ENCODE data around the gene CCDC149. TPM values are rescaled to one million over a fixed set of nuclear protein-coding genes. Genes with fewer than 3 reads are reported as not detected.

CCDC149 gene
- total RNA-seq, 4 donors from 2014 or later, result 11.5 to 22.4 (median 14.4) TPM

DNA sequence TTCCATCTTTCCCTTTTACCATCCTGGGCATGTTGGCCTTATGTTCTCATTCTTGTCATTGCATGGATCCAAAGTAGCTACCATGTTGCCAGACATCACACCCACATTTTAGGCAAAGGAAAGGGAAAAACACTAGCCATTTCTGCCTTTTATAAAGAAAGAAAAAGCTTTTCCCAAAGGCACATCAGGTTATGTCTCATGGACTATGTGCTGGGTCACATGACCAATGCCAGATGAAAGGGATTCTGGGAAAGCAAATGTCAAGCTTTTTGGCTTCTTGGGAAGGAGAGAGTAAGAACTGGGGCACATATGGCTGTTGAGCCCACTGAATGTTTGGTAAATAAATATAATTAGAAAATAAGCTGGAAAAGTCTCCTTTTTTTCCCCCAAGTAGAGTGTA lies 121.8 kb downstream of the CCDC149 start:
- no peak for DNase-seq (ENCODE audit: low spot score)

GRCh38 chr4:24783506-24783905 lies 129.3 kb downstream of the CCDC149 start:
- no peak for ATAC-seq (ENCODE audit: low FRiP score)
- TF ChIP-seq CTCF (IDR thresholded peaks at IDR 0.05), result no peak

More for the DNA sequence above, 121.8 kb downstream of the CCDC149 start:
- no peak for ATAC-seq (ENCODE audit: low FRiP score)
- no peak for TF ChIP-seq CTCF (IDR thresholded peaks at IDR 0.05)

GRCh38 chr4:24781999-24782745 lies 130.7 kb downstream of the CCDC149 start:
- ATAC-seq (ENCODE audit: low FRiP score) (no peak), DNase-seq (ENCODE audit: low spot score) (no peak)
- no peak for TF ChIP-seq CTCF (IDR thresholded peaks at IDR 0.05)

More at GRCh38 chr4:24783506-24783905, 129.3 kb downstream of the CCDC149 start:
- DNase-seq (ENCODE audit: low spot score), result no peak

DNA sequence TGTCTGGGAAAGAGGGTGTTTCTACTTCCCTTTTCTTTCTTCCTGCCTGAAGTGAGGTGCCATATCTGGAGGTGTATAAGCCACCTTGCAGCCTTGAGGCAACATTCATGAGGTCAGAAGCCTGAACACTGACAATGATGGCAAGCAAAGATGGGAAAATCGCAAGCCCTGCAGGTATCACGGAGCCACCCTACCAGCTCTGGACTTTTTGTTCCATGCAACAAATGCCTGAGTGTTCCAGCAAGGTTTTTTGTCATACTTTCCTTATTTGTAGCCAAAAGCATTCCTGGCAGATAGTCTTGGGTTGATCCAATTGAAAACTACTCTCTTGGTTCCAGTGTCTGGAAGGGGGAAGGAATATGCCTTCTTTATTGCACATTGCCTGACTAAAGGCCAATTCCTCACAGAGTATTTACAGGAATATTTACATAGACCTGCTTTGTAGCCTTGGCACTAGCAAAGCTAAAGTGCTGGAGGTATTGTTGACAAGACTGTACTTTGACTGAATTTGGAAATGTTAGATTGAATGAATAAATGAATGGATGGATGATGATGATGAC lies 131.8 kb downstream of the CCDC149 start:
- no peak for TF ChIP-seq CTCF (IDR thresholded peaks at IDR 0.05)
- ATAC-seq (ENCODE audit: low FRiP score) (no peak), DNase-seq (ENCODE audit: low spot score) (no peak)

GRCh38 chr4:24778464-24779225 lies 134.2 kb downstream of the CCDC149 start:
- ATAC-seq (ENCODE audit: low FRiP score), result peak; percentile 82
- TF ChIP-seq CTCF (IDR thresholded peaks at IDR 0.05), result no peak
- DNase-seq (ENCODE audit: low spot score), result no peak

DNA sequence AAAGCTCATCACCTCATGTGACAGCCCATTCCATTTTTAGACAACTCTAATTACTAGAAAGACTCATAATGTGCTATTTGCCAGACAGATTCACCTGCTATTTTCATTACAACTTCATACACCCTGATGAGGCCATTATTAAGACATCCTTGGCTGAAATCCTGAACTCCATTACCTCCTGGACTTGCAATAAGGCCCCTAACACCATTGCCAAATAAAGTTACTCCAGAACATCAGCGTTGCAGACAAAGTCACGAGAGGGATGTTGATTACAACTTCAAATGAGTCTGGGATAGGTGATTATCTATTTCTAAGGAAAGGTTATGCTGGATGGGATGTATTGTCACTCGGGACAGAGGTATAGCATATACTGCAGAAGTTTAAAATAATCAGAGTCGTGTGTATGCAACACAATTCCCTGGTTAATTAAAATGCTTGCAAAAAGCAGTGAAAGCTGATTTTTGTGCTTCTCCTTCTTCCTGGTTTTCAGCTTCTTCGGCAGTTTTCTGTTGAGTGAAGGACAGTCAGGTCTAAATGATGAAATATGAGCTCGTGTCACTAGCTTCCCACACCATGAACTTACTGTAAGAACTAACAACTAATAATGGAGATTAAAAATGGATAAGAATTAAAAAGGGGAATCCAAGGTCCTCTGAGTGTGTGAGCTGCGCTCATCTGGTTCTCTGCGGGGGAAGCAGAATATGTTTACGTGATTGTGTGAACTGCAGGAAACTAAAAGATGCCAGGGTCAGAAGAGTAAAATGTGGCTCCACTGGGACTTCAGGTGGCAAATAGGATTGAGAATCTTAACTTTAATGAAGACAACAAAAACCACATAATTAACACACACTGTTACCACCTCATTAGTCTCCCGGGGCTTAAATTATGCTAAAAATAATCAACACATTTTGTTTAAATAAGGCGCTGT lies 135.0 kb downstream of the CCDC149 start:
- ATAC-seq (ENCODE audit: low FRiP score), result no peak
- DNase-seq (ENCODE audit: low spot score), result no peak
- no peak for TF ChIP-seq CTCF (IDR thresholded peaks at IDR 0.05)
